Measurements from ENCODE around the gene HS3ST6.
"Not testable (repeated sequence)": the region's sequence is repeated elsewhere in the genome, so short reads cannot be mapped to it uniquely, and the experiment has no call there.

HS3ST6 gene

GRCh38 chr16:1946495-1947368 lies 28.5 kb upstream of the HS3ST6 start:
- DNase-seq (ENCODE audit: low spot score) = no peak

- DNase-seq (ENCODE audit: low spot score) = no peak
Measured at GRCh38 chr16:1945559-1946391, 27.6 kb upstream of the HS3ST6 start.

GRCh38 chr16:1944612-1945199 lies 26.5 kb upstream of the HS3ST6 start:
- no peak for DNase-seq (ENCODE audit: low spot score)

- peak; percentile 98 for DNase-seq (ENCODE audit: low spot score)
Measured at GRCh38 chr16:1942810-1943726, 24.9 kb upstream of the HS3ST6 start, which contains the start of gene MSRB1. Gene MSRB1 (minus strand): TSS chr16:1943199. CDS start chr16:1943156, 43 bp downstream.

GRCh38 chr16:1942047-1942809 lies 24.0 kb upstream of the HS3ST6 start:
- DNase-seq (ENCODE audit: low spot score) = no peak

- no peak for DNase-seq (ENCODE audit: low spot score)
Measured at GRCh38 chr16:1941162-1942046, 23.2 kb upstream of the HS3ST6 start.

GRCh38 chr16:1940273-1941161 lies 22.3 kb upstream of the HS3ST6 start:
- DNase-seq (ENCODE audit: low spot score) = no peak

GRCh38 chr16:1939833-1940232 lies 21.6 kb upstream of the HS3ST6 start:
- DNase-seq (ENCODE audit: low spot score) = not testable (repeated sequence)

GRCh38 chr16:1938910-1939309 lies 20.7 kb upstream of the HS3ST6 start:
- DNase-seq (ENCODE audit: low spot score) = no peak

- no peak for DNase-seq (ENCODE audit: low spot score)
Measured at GRCh38 chr16:1938316-1938715, 20.1 kb upstream of the HS3ST6 start.

GRCh38 chr16:1936945-1937479 lies 18.8 kb upstream of the HS3ST6 start:
- no peak for DNase-seq (ENCODE audit: low spot score)

GRCh38 chr16:1933097-1933661 lies 15.0 kb upstream of the HS3ST6 start:
- DNase-seq (ENCODE audit: low spot score) = no peak

- DNase-seq (ENCODE audit: low spot score) = no peak
Measured at GRCh38 chr16:1932050-1933028, 14.1 kb upstream of the HS3ST6 start.

- no peak for DNase-seq (ENCODE audit: low spot score)
Measured at GRCh38 chr16:1930338-1930720, 12.1 kb upstream of the HS3ST6 start.

GRCh38 chr16:1929578-1930337 lies 11.5 kb upstream of the HS3ST6 start:
- DNase-seq (ENCODE audit: low spot score) = peak; percentile 84

- DNase-seq (ENCODE audit: low spot score) = peak; percentile 57
Measured at GRCh38 chr16:1929105-1929504, 10.9 kb upstream of the HS3ST6 start.

Data from RKO (cell line).